Measurements from ENCODE around the gene UBE2O.

The UBE2O gene

DNA sequence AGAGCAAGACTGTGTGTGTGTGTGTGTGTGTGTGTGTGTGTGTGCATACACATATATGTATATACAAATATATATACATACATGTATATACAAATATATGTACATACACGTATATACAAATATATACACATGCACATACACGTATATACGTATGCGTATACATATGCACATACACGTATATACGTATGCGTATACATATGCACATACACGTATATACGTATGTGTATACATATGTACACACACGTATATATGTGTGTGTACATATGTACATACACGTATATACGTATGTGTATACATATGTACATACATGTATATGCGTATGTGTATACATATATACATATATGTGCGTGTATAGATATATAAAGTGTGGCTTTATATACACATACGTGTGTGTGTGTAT, 37.2 kb downstream of the UBE2O start:
- no peaks in the 10 kb centered on the region for H3K27me3 ChIP-seq
- H3K36me3 ChIP-seq = peaks cover 0 to 10% (median 0%) of the 10 kb centered on the region in 3 donors
- no peaks in the 10 kb centered on the region for H3K9me3 ChIP-seq
- DNase-seq = no peak
- no peak overlapping the region for H3K4me3 ChIP-seq
- H3K4me1 ChIP-seq = peaks cover 0 to 26% (median 23%) of the 10 kb centered on the region in 4 donors
- no peak overlapping the region for H3K27ac ChIP-seq
- intact Hi-C loops (cut with DNase I; ENCODE audit: low total_unique reads) = no loop called here
- TF ChIP-seq CTCF (IDR thresholded peaks at IDR 0.05) = no peak

DNA sequence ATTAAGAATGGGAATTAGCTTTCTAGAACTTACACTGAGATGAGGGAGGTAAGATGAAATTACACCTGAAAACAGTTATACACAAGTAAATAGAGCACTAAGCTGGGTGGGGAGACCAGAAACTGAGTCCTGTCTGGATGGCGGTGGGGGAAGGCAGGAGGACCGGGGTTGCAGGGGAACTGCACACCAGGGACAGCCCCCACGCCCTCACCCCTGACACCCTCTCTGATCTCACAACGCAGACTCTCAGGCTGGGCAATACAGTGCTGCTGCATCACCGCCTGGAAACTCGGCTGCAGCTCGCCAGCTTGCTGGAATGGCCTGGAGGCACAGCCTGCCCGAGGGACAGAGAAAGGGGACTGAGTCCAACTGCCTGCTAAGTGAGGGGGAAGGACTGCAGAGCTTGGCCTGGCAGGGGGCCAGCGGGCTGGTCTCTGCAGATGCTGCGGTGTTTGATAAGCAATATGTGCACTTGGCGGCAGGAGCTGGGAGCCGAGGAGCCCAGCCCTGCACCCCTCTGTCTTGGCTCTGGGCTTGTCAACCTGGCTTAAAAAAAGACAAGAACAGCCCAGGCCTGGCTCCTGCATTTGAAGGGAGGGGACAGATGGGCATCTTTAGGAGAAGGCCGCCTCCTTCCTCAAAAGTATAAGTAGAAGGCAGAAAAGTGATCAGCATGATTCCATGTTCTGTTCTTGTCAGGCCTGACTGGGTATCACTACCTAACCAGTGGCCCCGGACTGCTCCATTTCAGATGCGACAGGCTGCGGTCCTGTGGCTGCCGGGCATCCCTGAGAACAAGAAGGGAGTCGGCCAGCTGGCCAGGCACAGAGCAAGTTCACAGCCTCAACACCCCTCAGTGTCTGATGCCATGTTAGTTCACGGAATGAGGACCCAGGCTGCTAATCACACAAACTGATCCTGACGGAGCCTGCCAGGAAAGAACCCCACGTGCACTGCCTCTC, 38.3 kb downstream of the UBE2O start:
- Histone ChIP-seq H3K9me3 (no peaks in the 10 kb centered on the region), H3K27me3 (no peaks in the 10 kb centered on the region), H3K27ac (no peak overlapping the region), H3K36me3 (peaks cover 0 to 15% (median 0%) of the 10 kb centered on the region in 3 donors), H3K4me1 (peaks cover 0 to 15% (median 12%) of the 10 kb centered on the region in 4 donors), H3K4me3 (no peak overlapping the region)
- DNase-seq = peak; percentile 48 to 75
- no peak for TF ChIP-seq CTCF (IDR thresholded peaks at IDR 0.05)
- intact Hi-C loops (cut with DNase I; ENCODE audit: low total_unique reads) = no loop called here

DNA sequence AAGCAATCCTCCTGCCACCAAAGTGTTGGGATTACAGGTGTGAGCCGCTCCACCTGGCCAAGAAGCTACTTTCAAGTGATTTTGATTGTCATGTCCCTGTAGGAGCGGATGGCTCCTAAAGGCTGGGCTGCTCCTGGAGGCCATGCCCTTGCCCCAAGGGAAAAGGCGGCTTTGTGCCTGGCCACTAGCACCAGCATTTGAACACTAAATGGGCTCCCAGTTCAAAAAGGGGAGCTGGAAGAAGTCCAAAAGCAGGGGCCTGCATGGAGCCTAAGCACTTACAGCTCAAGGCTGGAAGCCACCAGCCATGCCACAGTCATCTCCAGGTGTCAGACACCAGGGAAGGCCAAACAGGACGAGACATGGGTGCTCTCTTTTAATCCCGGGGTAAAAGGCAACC, 41.7 kb downstream of the UBE2O start:
- Histone ChIP-seq H3K27ac (no peak overlapping the region), H3K9me3 (no peaks in the 10 kb centered on the region), H3K4me1 (peaks cover 0 to 22% (median 10%) of the 10 kb centered on the region in 4 donors), H3K27me3 (no peaks in the 10 kb centered on the region), H3K4me3 (no peak overlapping the region), H3K36me3 (peaks cover 0 to 15% (median 0%) of the 10 kb centered on the region in 3 donors)
- no peak for TF ChIP-seq CTCF (IDR thresholded peaks at IDR 0.05)
- DNase-seq = peak in 1 of 2 donors; percentile 40
- intact Hi-C loops (cut with DNase I; ENCODE audit: low total_unique reads) = loop anchor here (2.0 kb wide), 1 partner anchor 48 kb away; no protein-coding TSS in a partner anchor

DNA sequence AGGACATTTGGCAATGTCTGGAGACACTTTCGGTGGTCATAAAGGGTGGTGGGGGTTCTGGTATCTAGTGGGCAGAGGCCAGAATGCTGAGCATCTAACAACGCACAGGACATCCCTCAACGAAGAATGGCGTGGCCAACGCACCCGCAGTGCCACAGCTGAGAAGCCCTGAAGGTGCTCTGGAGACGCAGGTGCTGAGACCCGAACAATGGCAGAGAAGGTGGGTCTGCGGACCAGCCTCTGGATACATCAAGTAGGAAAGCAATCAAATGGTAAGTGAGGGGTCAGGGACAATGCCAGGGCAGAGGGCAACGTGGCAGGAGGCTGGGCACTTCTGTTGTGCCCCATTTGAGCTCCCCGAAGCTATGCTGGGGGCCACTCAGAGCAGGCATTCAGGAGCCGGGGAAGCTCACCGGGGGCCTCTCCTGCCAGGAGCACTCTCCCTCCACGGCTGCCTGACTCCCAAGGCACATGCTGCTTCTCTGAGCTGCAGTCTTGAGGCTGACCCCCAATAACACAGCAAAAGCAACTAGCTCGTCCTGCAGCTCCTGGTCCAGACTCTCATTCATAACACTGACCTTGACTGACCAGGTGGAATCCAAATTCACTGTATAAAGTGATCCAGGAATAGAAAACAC, 42.5 kb downstream of the UBE2O start:
- H3K27ac ChIP-seq = no peak overlapping the region
- peaks cover 0 to 15% (median 0%) of the 10 kb centered on the region in 3 donors for H3K36me3 ChIP-seq
- H3K27me3 ChIP-seq = no peaks in the 10 kb centered on the region
- no peak for TF ChIP-seq CTCF (IDR thresholded peaks at IDR 0.05)
- H3K4me1 ChIP-seq = peaks cover 0 to 26% (median 12%) of the 10 kb centered on the region in 4 donors
- peak in 1 of 2 donors; percentile 57 for DNase-seq
- no peak overlapping the region for H3K4me3 ChIP-seq
- intact Hi-C loops (cut with DNase I; ENCODE audit: low total_unique reads) = loop anchor here (2.0 kb wide), 1 partner anchor 48 kb away; no protein-coding TSS in a partner anchor
- H3K9me3 ChIP-seq = no peaks in the 10 kb centered on the region

DNA sequence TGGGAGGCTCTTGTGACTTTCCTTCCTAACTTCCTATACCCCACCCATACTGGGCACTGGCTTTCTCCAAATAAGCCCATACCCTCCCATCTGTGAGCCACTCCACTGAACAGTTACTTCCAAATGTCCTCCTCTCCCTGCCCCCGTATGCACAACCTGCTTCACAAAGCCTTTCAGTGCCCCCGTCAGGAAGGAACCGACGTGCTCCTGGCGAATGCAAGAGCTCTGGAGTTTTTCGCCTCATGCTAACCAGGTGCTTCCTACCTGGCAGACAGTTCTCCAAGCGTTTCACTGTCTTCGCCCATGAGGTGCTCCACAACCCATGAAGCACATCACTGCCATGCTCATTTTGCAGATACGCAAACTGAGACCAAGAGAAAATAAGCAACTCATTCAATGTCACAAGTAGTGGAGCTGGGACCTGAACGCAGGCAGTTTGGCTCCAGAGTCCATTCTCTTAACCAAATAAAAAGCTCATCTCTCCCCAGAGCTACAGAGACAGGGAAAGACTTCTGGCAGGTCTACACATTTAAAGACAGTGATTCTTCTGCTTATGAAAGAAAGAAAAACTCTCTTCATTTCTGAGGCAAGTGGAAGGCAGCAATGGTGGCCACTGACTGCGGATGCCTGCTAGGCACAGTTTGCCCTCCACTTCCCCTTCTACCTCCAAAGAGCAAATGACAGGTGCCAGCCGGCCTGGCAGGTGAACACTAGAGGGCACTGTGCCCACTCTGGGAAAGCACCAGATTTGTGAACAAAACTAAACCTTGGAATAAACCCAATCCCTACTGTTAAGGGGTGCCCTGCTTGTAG, 44.7 kb downstream of the UBE2O start:
- Histone ChIP-seq H3K4me1 (peaks cover 0 to 14% (median 2%) of the 10 kb centered on the region in 4 donors), H3K36me3 (peaks cover 0 to 36% (median 8%) of the 10 kb centered on the region in 3 donors), H3K27ac (no peak overlapping the region), H3K9me3 (no peaks in the 10 kb centered on the region), H3K27me3 (no peaks in the 10 kb centered on the region), H3K4me3 (no peak overlapping the region)
- intact Hi-C loops (cut with DNase I; ENCODE audit: low total_unique reads) = loop anchor here (10.0 kb wide), 1 partner anchor 97 kb away; the partner anchor contains the start of gene RHBDF2
- TF ChIP-seq CTCF (IDR thresholded peaks at IDR 0.05) = peak; percentile 49 to 74
- DNase-seq = peak in 1 of 2 donors; percentile 64
